Measurements from ENCODE around the gene FAM151A. TPM values are rescaled to one million over a fixed set of nuclear protein-coding genes. Genes with fewer than 3 reads are reported as not detected.

Gene FAM151A
- total RNA-seq, 1 experiment from 2014 or later: not detected

DNA sequence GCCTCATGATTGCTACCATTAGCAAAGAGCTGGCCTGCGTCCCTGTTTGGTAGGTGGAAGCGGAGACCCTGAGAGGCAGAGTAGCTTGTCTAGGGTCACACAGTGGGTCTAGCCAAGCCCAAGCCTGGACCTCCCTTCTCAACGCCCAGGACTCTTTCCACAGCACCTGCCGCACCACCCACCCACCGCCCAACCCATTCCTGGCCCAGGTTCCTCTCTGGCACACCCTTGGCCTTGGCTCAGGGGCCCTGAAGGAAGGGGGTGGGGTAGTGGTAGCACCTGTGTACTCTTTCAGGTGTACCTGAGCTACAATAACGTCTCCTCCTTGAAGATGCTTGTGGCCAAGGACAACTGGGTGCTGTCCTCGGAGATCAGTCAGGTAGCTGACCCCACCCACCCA lies 19.3 kb downstream of the FAM151A start:
- no peak for DNase-seq (ENCODE audit: low read depth)

DNA sequence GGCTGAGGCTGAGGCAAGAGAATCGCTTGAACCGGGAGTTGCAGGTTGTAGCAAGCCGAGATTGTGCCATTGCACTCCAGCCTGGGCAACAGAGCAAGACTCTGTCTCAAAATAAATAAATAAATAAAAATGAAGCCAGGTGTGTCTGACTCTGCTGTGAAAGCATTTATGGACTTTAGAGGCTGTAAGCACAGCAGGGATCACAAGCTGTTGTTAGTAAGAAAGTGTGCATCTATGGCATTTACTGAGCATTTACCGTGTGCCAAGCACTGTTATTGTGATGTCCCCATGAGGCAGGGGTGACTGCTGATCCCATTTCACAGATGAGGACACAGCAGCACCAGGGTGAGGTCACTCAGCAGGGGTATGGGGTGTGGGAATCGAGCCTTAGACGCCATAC lies 20.1 kb downstream of the FAM151A start:
- no peak for DNase-seq (ENCODE audit: low read depth)

GRCh38 chr1:54602554-54602953 lies 20.8 kb downstream of the FAM151A start:
- DNase-seq (ENCODE audit: low read depth): no peak

- no peak for DNase-seq (ENCODE audit: low read depth)
Observed at GRCh38 chr1:54601730-54602129, 21.6 kb downstream of the FAM151A start.

GRCh38 chr1:54600947-54601721 lies 22.2 kb downstream of the FAM151A start:
- no peak for DNase-seq (ENCODE audit: low read depth)

GRCh38 chr1:54599211-54599823 lies 24.0 kb downstream of the FAM151A start:
- no peak for DNase-seq (ENCODE audit: low read depth)

DNA sequence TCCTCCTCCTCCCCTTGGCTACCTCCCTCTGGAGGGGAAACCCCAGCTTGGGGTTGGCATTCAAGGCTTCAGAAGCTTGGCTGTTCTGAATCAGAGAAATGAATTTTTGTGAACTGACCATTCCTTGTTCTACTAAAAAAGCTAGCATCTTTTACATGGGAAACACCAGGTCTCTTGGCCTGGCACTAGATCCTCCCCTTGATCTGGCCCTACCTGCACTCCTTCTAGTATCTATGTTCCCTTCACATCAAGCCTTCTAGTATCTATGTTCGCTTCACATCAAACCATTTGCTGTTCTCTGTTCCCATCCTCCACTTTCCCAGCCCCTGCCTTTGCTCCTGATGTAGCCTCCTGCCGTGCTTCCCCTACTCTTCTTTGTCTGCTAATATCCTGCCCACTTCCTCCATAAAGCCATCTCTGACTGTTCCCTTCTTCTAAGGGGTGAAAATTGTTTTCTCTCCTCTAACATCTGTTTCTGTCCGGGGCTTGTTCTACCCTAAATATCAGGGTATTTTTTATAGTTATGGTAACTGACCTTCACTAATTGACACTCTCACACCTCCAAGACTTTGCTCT lies 25.8 kb downstream of the FAM151A start:
- no peak for DNase-seq (ENCODE audit: low read depth)

DNA sequence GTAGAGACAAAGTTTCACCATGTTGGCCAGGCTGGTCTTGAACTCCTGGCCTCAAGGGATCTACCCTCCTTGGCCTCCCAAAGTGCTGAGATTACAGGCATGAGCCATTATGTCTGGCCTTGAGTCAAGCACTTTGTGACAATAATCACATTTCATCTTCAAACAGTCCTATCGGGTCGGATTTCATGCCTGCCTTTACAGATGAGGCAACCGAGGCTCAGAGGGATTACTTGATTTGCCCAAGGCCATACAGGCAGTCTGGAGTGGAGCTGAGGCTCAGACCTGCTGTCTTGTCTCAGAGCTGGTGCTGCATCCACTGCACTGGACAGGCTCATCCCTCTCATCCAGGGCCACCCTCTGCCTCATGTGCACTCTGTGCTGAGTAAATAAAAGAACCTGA lies 26.6 kb downstream of the FAM151A start:
- no peak for DNase-seq (ENCODE audit: low read depth)

DNA sequence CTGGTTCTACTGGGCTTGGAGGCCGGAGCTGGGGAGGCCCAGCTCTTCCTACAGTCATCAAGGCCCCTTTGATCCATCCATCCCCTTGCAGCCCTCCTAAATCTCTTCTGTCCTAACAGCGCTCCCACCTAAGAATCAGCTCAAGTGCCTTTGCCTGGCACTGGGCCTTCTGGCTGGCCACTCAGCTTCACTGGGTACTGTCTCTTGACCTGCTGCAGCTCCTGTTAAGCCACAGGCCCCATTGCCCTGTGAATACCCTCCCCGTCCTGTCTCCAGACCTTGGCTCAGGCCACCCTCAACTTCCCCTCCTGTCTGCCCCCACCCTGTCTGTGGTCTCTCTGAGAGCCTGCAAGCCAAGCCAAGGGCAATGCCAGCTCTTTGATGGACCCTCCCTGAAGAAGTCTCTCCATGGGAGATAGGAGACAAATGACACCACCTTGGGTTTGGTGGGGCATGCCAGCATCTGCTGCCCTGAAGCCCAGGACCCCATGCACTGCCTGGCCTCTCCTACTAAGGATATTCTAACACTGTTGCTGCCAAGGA lies 27.3 kb downstream of the FAM151A start:
- no peak for DNase-seq (ENCODE audit: low read depth)

- DNase-seq (ENCODE audit: low read depth): no peak
Observed at GRCh38 chr1:54594463-54594862, 28.9 kb downstream of the FAM151A start.

DNA sequence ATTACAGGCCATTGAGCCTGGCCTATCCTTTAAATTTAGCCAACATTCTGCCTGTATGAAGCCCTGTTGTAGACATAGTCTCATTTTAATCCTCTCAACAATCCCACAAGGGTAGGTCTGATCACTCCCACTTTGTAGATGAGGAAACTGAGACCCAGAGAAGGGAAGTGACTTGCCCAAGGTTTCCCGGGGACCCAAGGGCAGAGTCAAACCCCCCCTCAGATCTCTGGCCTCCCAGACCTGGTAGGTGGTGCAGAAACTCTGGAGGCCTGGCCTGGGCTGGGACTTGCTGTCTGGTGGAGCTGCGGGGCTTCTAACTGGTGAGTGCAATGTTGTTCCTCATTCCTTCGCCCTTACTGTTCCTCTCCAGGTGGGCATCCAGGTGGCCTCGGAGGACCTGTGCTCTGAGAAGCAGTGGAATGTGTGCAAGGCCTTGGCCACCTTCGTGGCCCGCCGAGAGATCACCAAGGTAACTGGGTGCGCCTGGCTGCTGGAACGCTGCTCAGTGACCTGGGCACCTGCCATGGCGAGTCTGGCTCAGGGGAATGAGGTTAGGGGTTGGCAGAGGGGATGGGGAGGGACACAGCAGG lies 29.7 kb downstream of the FAM151A start:
- DNase-seq (ENCODE audit: low read depth): no peak

DNA sequence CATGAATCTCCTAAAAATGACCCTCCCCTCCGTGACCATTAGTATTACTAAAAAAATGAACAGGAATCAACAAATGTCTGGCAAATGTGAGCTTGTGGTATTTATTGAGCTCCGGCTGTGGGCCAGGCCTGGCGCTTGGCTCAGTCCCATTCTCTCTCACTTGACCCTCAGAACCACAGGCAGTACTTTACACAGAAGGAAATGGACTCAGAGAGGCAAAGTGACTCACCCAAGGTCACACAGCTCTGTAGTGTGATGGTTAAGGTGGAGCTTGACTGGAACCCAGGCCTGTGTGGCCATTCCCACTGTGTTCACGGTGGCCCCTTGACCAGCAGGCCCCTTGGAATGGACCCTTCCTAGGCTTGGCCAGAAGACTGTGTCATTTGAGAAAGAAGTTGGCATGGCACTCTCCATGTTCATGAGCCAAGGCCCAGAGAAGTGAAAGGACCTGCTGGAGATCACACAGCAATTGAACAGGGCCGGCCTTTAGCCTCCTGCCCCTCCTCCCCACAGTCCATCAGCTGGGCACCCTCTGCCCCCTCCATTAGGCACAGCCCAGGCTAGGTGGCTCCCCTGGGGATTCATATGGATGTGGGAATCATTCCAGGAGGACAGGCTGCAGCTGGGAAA lies 32.1 kb downstream of the FAM151A start:
- no peak for DNase-seq (ENCODE audit: low read depth)

DNA sequence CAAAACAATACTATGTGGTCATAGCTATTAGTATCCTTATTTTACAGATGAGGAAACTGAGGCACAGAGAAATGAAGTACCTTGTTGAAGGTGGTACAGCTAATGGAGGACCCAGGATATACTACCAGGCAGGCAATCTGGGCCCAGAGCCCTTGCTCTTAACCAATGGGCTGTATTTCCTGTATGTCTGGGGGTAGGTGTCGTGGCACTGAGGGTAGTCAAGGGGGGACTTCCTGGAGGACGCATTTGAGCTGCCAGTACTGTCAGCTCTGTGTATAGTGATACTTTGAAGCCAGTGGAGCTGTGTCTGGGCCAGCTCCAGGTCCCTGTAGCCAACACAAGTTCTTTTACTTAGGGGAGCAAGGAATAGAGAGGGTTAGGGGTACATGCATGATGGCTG lies 34.9 kb downstream of the FAM151A start:
- no peak for DNase-seq (ENCODE audit: low read depth)

- no peak for DNase-seq (ENCODE audit: low read depth)
Observed at GRCh38 chr1:54585181-54586066, 37.9 kb downstream of the FAM151A start.

GRCh38 chr1:54584575-54584974 lies 38.8 kb downstream of the FAM151A start:
- DNase-seq (ENCODE audit: low read depth): no peak

- DNase-seq (ENCODE audit: low read depth): no peak
Observed at GRCh38 chr1:54583871-54584270, 39.5 kb downstream of the FAM151A start.

DNA sequence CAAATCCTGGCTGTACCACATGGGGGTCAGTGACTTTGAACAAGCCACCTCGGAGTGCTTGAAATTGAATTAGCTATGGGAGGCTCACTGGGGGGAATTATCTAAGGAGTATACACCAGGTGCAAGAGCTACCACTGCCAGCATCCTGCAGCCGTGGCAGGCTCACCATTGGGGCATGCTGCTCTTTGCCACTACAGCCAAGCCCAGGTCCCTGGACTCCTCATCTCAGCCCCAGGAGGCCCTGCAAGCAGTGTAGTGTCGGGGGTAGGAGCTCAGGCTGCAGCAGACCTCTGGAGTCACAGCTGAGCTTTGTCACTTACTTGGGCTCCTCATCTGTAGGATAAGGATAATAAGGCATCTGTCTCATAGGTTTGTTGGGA lies 40.0 kb downstream of the FAM151A start:
- DNase-seq (ENCODE audit: low read depth): no peak

- peak; percentile 22 for DNase-seq (ENCODE audit: low read depth)
Observed at GRCh38 chr1:54582566-54583306, 40.6 kb downstream of the FAM151A start.

- DNase-seq (ENCODE audit: low read depth): peak; percentile 90
Observed at GRCh38 chr1:54581621-54582035, 41.7 kb downstream of the FAM151A start.

GRCh38 chr1:54580856-54581550 lies 42.3 kb downstream of the FAM151A start:
- no peak for DNase-seq (ENCODE audit: low read depth)

Data from M059J (cell line).